Pons (tissue), 1 donor: ENCODE measurements around the gene NOX5.
"Not testable (repeated sequence)": the region's sequence is repeated elsewhere in the genome, so short reads cannot be mapped to it uniquely, and the experiment has no call there.

Experiments used
- DNase-seq: peaks from one replicate; pipeline ENCODE4 v3.0.0-alpha.2; 2016; ENCODE audit warnings: low spot score

NOX5 gene

GRCh38 chr15:69014454-69014853, at the start of gene NOX5:
NOX5 (plus strand) TSS chr15:69014695; CDS start chr15:69014736, 41 bp downstream.
- no peak for DNase-seq

- DNase-seq, result no peak
Measured at GRCh38 chr15:68966996-68967395, 47.5 kb upstream of the NOX5 start.

GRCh38 chr15:68967948-68968347, 46.5 kb upstream of the NOX5 start:
- DNase-seq, result no peak

- no peak for DNase-seq
Measured at GRCh38 chr15:68969298-68969697, 45.2 kb upstream of the NOX5 start.

- DNase-seq, result no peak
Measured at GRCh38 chr15:68972201-68973065, 42.1 kb upstream of the NOX5 start.

GRCh38 chr15:68975651-68976160, 38.8 kb upstream of the NOX5 start:
- DNase-seq, result not testable (repeated sequence)

GRCh38 chr15:68977426-68977825, 37.1 kb upstream of the NOX5 start:
- not testable (repeated sequence) for DNase-seq

- DNase-seq, result no peak
Measured at GRCh38 chr15:68979006-68979405, 35.5 kb upstream of the NOX5 start.

GRCh38 chr15:68979816-68980215, 34.7 kb upstream of the NOX5 start:
- no peak for DNase-seq

- no peak for DNase-seq
Measured at GRCh38 chr15:68980786-68981185, 33.7 kb upstream of the NOX5 start.

GRCh38 chr15:68981941-68982340, 32.6 kb upstream of the NOX5 start:
- no peak for DNase-seq

- DNase-seq, result no peak
Measured at GRCh38 chr15:68982976-68983563, 31.4 kb upstream of the NOX5 start.

- no peak for DNase-seq
Measured at GRCh38 chr15:68983961-68984481, 30.5 kb upstream of the NOX5 start.

- DNase-seq, result no peak
Measured at GRCh38 chr15:68984586-68984985, 29.9 kb upstream of the NOX5 start.

- no peak for DNase-seq
Measured at GRCh38 chr15:68985361-68985891, 29.1 kb upstream of the NOX5 start.

GRCh38 chr15:68986322-68986721, 28.2 kb upstream of the NOX5 start:
- DNase-seq, result no peak

- no peak for DNase-seq
Measured at GRCh38 chr15:68987120-68987519, 27.4 kb upstream of the NOX5 start.

GRCh38 chr15:68987676-68988075, 26.8 kb upstream of the NOX5 start:
- DNase-seq, result no peak

- DNase-seq, result no peak
Measured at GRCh38 chr15:68989541-68990230, 24.8 kb upstream of the NOX5 start.

- DNase-seq, result no peak
Measured at GRCh38 chr15:68990231-68990991, 24.1 kb upstream of the NOX5 start.

- DNase-seq, result no peak
Measured at GRCh38 chr15:68990992-68991500, 23.4 kb upstream of the NOX5 start.
